ENCODE measurements around the gene TMEM205.

TMEM205 gene

DNA sequence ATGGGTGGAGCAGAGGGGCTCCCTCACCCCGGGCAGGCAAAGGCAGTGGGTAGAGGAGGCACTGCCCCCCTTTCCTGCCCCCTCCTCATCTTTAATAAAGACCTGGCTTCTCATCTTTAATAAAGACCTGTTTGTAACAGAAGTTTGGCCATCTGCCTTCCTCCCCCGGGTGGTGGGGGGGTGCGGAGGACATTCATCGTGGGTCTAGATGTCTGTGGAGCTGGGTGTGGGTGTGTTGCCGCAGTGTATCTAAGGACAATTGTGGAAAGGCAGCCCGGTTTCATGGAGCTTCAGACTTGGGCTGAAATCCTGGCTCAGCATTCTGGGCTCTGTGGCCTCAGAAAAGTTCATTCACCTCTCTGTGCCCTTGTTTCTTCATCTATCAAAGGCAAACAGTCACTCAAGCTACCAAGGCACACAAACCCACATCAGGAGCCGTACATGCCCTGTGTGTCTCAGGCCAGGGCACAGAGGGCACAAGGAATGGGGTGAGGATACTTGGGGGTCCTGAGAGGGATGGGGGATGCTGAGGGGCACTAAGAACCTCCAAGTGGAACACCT lies 19.6 kb upstream of the TMEM205 start:
- no peaks in the 10 kb centered on the region for H3K9me3 ChIP-seq (ENCODE audit: control insufficient read depth, low read length)
- H3K4me3 ChIP-seq (ENCODE audit: low read length): no peak overlapping the region
- no peak for DNase-seq (ENCODE audit: low read depth)
- no peaks in the 10 kb centered on the region for H3K27me3 ChIP-seq (replicated peaks; ENCODE audit: control insufficient read depth, insufficient read depth, low read length)
- H3K36me3 ChIP-seq (ENCODE audit: control insufficient read depth, insufficient read depth, low read length, severe bottlenecking): peaks cover 34% of the 10 kb centered on the region
- H3K4me1 ChIP-seq (ENCODE audit: control insufficient read depth, insufficient read depth, low read length): no peaks in the 10 kb centered on the region
- no peak overlapping the region for H3K9ac ChIP-seq (ENCODE audit: low read length)

GRCh38 chr19:11364935-11365334 lies 18.9 kb upstream of the TMEM205 start:
- no peak overlapping the region for H3K4me3 ChIP-seq (ENCODE audit: low read length)
- no peaks in the 10 kb centered on the region for H3K27me3 ChIP-seq (replicated peaks; ENCODE audit: control insufficient read depth, insufficient read depth, low read length)
- H3K4me1 ChIP-seq (ENCODE audit: control insufficient read depth, insufficient read depth, low read length): no peaks in the 10 kb centered on the region
- no peak for DNase-seq (ENCODE audit: low read depth)
- H3K9ac ChIP-seq (ENCODE audit: low read length): no peak overlapping the region
- peaks cover 35% of the 10 kb centered on the region for H3K36me3 ChIP-seq (ENCODE audit: control insufficient read depth, insufficient read depth, low read length, severe bottlenecking)
- H3K9me3 ChIP-seq (ENCODE audit: control insufficient read depth, low read length): no peaks in the 10 kb centered on the region

DNA sequence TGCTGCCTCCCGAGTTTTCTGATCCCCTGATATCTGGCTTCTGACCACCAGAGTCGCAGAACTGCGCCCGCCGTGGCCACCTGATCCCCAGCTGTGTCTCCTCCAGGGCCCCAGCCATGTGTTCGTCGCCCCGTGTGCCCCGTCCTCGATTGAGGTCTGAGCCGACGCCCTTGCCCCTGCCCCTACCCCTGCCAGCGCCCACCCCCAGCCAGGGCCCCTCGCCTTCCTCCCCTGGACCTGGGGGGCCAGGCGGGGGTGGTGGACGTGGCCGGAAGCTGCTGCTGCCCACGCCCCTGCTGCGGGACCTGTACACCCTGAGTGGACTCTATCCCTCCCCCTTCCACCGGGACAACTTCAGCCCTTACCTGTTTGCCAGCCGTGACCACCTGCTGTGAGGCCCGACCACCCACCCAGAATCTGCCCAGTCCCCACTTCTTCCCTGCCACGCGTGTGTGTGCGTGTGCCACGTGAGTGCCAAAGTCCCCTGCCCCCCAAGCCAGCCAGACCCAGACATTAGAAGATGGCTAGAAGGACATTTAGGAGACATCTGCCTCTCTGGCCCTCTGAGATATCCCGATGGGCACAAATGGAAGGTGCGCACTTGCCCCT lies 18.3 kb upstream of the TMEM205 start:
- no peaks in the 10 kb centered on the region for H3K4me1 ChIP-seq (ENCODE audit: control insufficient read depth, insufficient read depth, low read length)
- H3K9me3 ChIP-seq (ENCODE audit: control insufficient read depth, low read length): no peaks in the 10 kb centered on the region
- H3K9ac ChIP-seq (ENCODE audit: low read length): no peak overlapping the region

DNA sequence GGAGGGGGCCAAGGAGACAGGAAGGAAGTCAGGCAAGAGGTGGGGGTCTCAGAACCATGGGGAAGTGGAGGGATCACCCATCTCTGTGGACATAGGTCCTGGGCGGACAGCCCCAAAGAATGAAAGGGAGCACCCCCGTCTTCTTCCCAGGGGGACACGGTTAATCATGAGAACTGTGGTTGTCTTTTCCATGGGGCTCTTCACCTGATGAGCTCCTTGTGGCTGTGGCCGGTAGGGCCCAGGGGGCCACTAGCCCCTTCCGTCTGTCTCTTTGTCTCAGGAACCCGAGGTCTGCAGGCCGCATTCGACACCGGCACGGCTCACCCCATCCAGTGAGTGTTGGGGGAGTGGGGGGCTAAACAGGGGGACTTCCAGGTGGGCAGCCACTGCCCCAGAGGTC lies 17.8 kb upstream of the TMEM205 start:
- no peaks in the 10 kb centered on the region for H3K9me3 ChIP-seq (ENCODE audit: control insufficient read depth, low read length)
- no peaks in the 10 kb centered on the region for H3K4me1 ChIP-seq (ENCODE audit: control insufficient read depth, insufficient read depth, low read length)
- no peak overlapping the region for H3K4me3 ChIP-seq (ENCODE audit: low read length)
- H3K27me3 ChIP-seq (replicated peaks; ENCODE audit: control insufficient read depth, insufficient read depth, low read length): no peaks in the 10 kb centered on the region
- peaks cover 42% of the 10 kb centered on the region for H3K36me3 ChIP-seq (ENCODE audit: control insufficient read depth, insufficient read depth, low read length, severe bottlenecking)
- no peak for DNase-seq (ENCODE audit: low read depth)
- H3K9ac ChIP-seq (ENCODE audit: low read length): no peak overlapping the region

More for the DNA sequence above, 18.3 kb upstream of the TMEM205 start:
- H3K4me3 ChIP-seq (ENCODE audit: low read length): no peak overlapping the region
- H3K36me3 ChIP-seq (ENCODE audit: control insufficient read depth, insufficient read depth, low read length, severe bottlenecking): peaks cover 40% of the 10 kb centered on the region
- H3K27me3 ChIP-seq (replicated peaks; ENCODE audit: control insufficient read depth, insufficient read depth, low read length): no peaks in the 10 kb centered on the region
- no peak for DNase-seq (ENCODE audit: low read depth)

- Histone ChIP-seq H3K4me3 (ENCODE audit: low read length) (no peak overlapping the region), H3K36me3 (ENCODE audit: control insufficient read depth, insufficient read depth, low read length, severe bottlenecking) (peaks cover 44% of the 10 kb centered on the region), H3K4me1 (ENCODE audit: control insufficient read depth, insufficient read depth, low read length) (no peaks in the 10 kb centered on the region), H3K9me3 (ENCODE audit: control insufficient read depth, low read length) (no peaks in the 10 kb centered on the region), H3K27me3 (replicated peaks; ENCODE audit: control insufficient read depth, insufficient read depth, low read length) (no peaks in the 10 kb centered on the region), H3K9ac (ENCODE audit: low read length) (no peak overlapping the region)
- DNase-seq (ENCODE audit: low read depth): no peak
These were observed 16.0 kb upstream of the TMEM205 start for GRCh38 chr19:11361771-11362731.

- Histone ChIP-seq H3K36me3 (ENCODE audit: control insufficient read depth, insufficient read depth, low read length, severe bottlenecking) (peaks cover 44% of the 10 kb centered on the region), H3K4me1 (ENCODE audit: control insufficient read depth, insufficient read depth, low read length) (peaks cover 5% of the 10 kb centered on the region), H3K4me3 (ENCODE audit: low read length) (no peak overlapping the region), H3K27me3 (replicated peaks; ENCODE audit: control insufficient read depth, insufficient read depth, low read length) (no peaks in the 10 kb centered on the region), H3K9ac (ENCODE audit: low read length) (no peak overlapping the region), H3K9me3 (ENCODE audit: control insufficient read depth, low read length) (no peaks in the 10 kb centered on the region)
- DNase-seq (ENCODE audit: low read depth): no peak
These were observed 15.1 kb upstream of the TMEM205 start for GRCh38 chr19:11361037-11361770.

GRCh38 chr19:11359421-11359820 lies 13.4 kb upstream of the TMEM205 start:
- Histone ChIP-seq H3K4me1 (ENCODE audit: control insufficient read depth, insufficient read depth, low read length) (peaks cover 11% of the 10 kb centered on the region), H3K4me3 (ENCODE audit: low read length) (no peak overlapping the region), H3K9me3 (ENCODE audit: control insufficient read depth, low read length) (no peaks in the 10 kb centered on the region), H3K9ac (ENCODE audit: low read length) (no peak overlapping the region), H3K27me3 (replicated peaks; ENCODE audit: control insufficient read depth, insufficient read depth, low read length) (no peaks in the 10 kb centered on the region), H3K36me3 (ENCODE audit: control insufficient read depth, insufficient read depth, low read length, severe bottlenecking) (peaks cover 35% of the 10 kb centered on the region)
- no peak for DNase-seq (ENCODE audit: low read depth)

DNA sequence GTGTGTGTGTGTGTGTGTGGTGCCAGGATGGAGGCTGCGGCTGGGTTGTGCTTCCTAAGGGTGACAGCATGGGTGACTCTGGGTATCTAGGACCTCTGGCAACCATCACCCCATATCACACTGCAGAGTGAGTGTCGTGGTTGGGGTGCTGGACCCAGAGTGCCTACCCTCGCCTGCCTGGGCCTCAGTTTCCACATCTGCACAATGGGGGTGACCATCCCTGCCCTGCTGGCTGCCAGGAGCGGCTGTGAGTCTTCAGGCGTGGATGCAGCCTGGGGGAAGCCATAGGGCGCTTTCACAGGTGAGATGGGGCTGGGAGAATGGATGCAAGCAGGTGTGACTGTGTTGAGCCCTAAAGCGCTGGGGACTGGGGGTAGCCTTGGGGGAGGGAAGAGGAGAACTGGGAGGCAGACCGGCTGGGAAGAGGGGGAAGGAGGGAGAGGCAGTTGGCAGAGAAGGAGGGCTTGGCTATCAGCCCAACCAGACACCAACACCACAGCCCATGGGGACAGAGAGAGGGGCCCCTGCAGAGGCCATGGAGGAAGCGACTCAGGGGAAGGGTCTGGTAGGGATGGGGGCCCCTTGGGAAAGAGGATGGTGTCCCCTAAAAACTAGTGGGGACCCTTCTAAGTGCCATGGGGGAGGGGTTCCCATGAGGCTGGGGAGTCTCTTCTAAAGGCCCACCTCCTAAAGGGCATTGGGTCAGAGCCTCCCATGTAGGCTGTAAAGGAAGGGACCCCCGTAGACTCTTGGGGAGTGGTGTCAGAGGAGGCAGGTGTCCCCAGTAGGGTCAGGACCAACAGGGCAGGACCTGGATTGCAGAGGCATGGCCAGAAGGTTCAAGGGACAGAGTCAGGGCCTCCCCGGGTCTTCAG lies 10.8 kb upstream of the TMEM205 start:
- Histone ChIP-seq H3K9me3 (ENCODE audit: control insufficient read depth, low read length) (no peaks in the 10 kb centered on the region), H3K9ac (ENCODE audit: low read length) (no peak overlapping the region), H3K4me1 (ENCODE audit: control insufficient read depth, insufficient read depth, low read length) (peaks cover 11% of the 10 kb centered on the region), H3K27me3 (replicated peaks; ENCODE audit: control insufficient read depth, insufficient read depth, low read length) (no peaks in the 10 kb centered on the region), H3K36me3 (ENCODE audit: control insufficient read depth, insufficient read depth, low read length, severe bottlenecking) (peaks cover 26% of the 10 kb centered on the region), H3K4me3 (ENCODE audit: low read length) (peak overlapping the region; percentile 81)
- DNase-seq (ENCODE audit: low read depth): no peak

DNA sequence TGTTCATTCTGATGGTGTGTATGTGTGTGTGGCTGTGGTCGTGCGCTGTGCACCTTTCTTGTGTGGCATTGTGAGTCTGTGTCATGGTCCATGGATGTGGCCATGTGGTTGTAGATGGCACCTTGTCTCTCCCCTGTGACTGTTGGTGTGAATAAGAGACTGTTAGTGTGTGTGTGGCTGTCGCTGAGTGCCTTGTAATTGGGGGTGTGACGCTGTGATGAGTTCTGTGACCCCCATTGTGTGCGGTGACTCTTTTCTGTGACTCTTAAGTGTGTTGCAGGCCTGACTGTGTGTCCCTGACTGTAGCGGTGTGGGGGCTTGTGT lies 10.0 kb upstream of the TMEM205 start:
- Histone ChIP-seq H3K4me1 (ENCODE audit: control insufficient read depth, insufficient read depth, low read length) (peaks cover 11% of the 10 kb centered on the region), H3K27me3 (replicated peaks; ENCODE audit: control insufficient read depth, insufficient read depth, low read length) (no peaks in the 10 kb centered on the region), H3K9ac (ENCODE audit: low read length) (peak overlapping the region; percentile 84), H3K4me3 (ENCODE audit: low read length) (peak overlapping the region; percentile 81), H3K36me3 (ENCODE audit: control insufficient read depth, insufficient read depth, low read length, severe bottlenecking) (peaks cover 18% of the 10 kb centered on the region), H3K9me3 (ENCODE audit: control insufficient read depth, low read length) (no peaks in the 10 kb centered on the region)
- no peak for DNase-seq (ENCODE audit: low read depth)

- Histone ChIP-seq H3K36me3 (ENCODE audit: control insufficient read depth, insufficient read depth, low read length, severe bottlenecking) (peaks cover 14% of the 10 kb centered on the region), H3K27me3 (replicated peaks; ENCODE audit: control insufficient read depth, insufficient read depth, low read length) (no peaks in the 10 kb centered on the region), H3K9ac (ENCODE audit: low read length) (peak within 1 kb of the TSS; percentile 84), H3K4me1 (ENCODE audit: control insufficient read depth, insufficient read depth, low read length) (peaks cover 11% of the 10 kb centered on the region), H3K9me3 (ENCODE audit: control insufficient read depth, low read length) (no peaks in the 10 kb centered on the region), H3K4me3 (ENCODE audit: low read length) (peak within 1 kb of the TSS; percentile 81)
- DNase-seq (ENCODE audit: low read depth): peak; percentile 98
These were observed 9.3 kb upstream of the TMEM205 start, which contains the start of gene PLPPR2 for GRCh38 chr19:11355160-11356073. TSS of gene PLPPR2 (plus strand) at chr19:11355432. CDS start at chr19:11357674, 2,242 bp downstream.
